DMS53 treated with DMSO at 0.1 percent for 48 hours (cell line): ENCODE results near the gene PRAC1.
A peak's percentile ranks its signal among the peaks of the same experiment; 100 is the strongest.

Experiments used
- DNase-seq: peaks from one replicate; lab custom pipeline; 2025; ENCODE audit not compliant: unreplicated experiment; lab: John Stamatoyannopoulos, UW

Gene PRAC1

GRCh38 chr17:48711128-48711527 is 11.2 kb downstream of the PRAC1 start:
- DNase-seq = no peak

- no peak for DNase-seq
Measured at GRCh38 chr17:48704361-48705248, 17.7 kb downstream of the PRAC1 start.

DNA sequence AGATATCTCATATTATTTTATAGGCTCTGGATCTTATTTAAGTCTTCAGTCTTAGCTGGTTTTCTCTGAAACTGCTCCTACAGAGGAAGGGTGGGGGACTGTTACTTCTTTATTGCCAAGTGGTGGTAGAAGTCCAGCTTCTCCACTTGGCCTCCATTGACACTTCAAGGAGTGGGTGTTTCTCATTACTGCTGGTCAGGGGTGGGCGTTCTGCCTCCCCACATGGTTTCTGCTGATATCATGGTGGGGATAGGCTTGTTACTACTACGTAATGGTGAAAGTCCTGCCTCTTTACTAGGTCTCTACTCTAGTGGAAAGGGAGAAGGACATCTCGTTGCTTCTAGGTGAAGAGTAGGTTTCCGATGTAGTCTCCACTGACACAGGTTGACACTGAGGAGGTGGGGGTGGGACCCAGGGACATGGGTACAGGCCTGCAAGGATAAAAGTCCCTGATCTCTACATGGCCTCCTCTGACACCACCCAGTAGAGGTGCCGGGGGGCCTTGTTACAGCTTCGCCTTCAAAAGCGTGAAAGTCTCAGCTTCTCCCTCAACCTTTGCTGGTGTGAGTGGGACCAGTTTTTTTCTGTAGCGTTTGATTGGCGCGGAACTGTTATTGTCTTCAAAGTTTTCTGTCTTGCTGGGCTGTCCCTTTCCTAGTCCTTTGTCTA is 20.3 kb downstream of the PRAC1 start:
- no peak for DNase-seq

DNA sequence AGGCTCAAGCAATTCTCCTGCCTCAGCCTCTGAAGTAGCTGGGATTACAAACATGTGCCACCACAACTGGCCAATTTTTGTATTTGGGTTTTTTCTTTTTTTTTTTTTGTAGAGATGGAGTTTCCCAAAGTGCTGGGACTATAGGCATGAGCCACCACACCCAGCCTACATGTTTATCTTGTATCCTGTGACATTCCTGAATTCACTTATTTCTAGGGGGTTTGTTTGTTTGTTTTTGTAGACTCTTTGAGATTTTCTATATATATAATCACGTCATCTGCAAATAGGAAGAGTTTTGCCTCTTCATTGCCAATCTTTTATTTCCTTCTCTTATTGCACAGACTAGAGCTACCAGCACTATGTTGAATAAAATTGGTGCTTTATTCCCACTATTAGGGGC is 29.1 kb downstream of the PRAC1 start:
- no peak for DNase-seq

DNA sequence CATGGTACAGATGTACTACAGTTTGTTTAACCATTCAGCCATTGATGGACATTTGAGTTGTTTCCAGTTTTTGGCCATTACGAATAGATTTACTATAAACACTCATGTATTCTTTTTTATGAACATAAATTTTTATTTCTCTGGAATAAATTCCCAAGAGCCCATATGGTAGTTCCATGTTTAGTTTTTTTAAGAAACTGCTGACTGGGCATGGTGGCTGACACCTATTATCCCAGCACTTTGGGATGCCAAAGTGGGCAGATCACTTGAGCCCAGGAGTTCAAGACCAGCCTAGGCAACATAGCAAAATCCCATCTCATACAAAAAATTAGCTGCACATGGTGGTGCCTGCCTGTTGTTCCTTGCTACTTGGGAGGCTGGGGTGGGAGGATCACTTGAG is 30.3 kb downstream of the PRAC1 start:
- no peak for DNase-seq

DNA sequence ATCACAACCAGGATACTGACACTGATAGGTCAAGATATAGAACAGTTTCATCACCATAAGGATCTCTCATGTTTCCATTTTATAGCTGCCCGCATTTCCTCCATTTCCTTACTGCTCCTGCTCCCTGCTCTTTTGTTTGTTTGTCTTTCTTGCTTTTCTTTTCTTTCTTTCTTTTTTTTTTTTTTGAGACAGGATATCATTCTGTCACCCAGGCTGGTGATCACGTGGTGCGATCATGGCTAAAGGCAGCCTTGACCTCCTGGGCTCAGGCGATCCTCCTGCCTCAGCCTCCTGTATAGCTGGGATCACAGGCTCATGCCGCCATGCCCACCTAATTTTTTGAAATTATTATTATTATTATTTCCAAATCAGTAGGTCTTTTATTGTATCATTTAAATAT is 31.7 kb downstream of the PRAC1 start:
- DNase-seq = no peak

- DNase-seq = no peak
Measured at GRCh38 chr17:48681609-48682008, 40.7 kb downstream of the PRAC1 start.

DNA sequence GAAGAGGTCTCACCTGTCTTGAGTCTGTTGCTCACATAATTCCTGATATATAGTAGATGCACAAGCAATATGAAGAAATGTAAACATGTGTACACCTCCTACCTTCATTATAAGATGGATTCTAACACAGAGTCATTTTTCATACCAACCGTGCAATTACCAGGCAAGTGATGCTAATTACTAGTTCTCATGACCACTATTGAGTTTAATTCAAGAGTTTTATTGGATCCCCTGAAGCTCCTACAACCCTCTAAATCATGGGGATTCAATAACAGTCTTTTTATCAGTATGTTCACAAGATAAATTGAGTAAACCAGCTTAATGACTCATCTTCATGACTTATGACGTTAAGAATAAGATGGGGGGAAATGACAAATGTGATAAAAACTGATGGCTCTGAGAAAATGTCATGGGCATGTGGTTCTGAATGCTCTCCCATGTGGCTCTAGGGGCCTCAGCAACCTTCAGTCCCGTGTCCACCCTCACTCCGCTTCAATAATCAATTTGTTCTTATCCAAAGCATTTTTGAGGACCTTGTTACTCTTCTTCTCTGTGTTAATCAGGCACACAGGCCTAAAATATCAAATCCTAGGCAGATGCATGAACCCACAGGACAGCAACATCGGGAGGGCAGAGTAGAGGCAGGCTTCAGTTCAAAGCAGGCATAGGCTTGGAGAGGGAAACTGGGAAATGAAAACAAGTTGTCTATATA is 42.8 kb downstream of the PRAC1 start:
- DNase-seq = no peak

- DNase-seq = peak; percentile 16
Measured at GRCh38 chr17:48678141-48678971, 44.0 kb downstream of the PRAC1 start.

GRCh38 chr17:48676963-48677558 is 45.3 kb downstream of the PRAC1 start:
- DNase-seq = no peak

DNA sequence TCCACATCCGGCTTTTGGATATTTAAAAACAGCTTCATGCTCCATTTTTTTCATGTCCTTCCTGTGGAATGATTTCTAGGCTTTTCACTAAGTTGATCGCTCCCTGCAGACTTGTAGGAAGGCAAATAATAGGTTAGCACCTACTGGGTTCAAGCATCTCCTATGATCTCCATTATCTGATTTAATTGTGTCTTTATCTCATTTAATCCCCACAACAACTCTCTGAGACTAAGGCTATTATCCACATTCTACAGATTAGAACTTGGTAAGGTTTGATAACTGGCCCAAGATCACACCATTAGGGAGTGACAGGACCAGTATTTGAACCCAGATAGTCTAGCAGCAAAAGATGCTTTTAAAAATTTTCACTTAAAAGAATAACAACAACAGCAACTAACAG is 50.0 kb downstream of the PRAC1 start:
- DNase-seq = no peak
